ENCODE data around the gene SPON1.
A peak's percentile ranks its signal among the peaks of the same experiment; 100 is the strongest.
"Not testable (repeated sequence)": the region's sequence is repeated elsewhere in the genome, so short reads cannot be mapped to it uniquely, and the experiment has no call there.

Gene SPON1

DNA sequence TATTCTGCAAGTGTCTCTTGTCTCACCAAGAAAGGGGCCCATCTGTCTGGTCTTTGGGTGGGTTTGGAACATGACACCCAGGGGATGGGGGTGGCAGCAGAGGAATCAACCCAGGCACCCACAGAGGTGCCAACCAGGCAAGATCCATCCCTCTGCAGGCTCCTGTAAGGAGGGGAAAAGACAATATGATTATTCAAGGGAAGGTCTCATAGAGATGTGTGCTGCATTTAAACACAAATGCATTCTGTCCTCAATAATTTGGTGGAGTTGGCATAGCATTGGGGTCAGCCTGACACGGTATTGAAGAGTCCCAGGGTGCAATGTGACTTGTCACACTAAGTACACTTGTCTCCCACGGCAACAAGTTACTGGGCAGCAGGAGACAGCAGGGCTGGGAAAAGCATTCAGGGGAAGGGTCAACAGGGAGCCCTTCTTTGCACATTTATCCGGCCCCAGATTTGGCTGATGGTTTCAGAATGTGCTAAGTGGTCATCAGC, 33.1 kb upstream of the SPON1 start:
- Histone ChIP-seq H3K4me1 (ENCODE audit: insufficient read depth, low read length, poor library complexity, severe bottlenecking) (peaks cover 41% of the 10 kb centered on the region), H3K9ac (ENCODE audit: low read depth, low read length, poor library complexity, severe bottlenecking) (no peak overlapping the region), H3K36me3 (ENCODE audit: insufficient read depth, low read length) (no peaks in the 10 kb centered on the region), H3K4me3 (ENCODE audit: low read length, poor library complexity, severe bottlenecking) (no peak overlapping the region), H3K4me2 (ENCODE audit: low read depth, low read length, poor library complexity, severe bottlenecking) (peak overlapping the region; percentile 44), H3K79me2 (ENCODE audit: insufficient read depth, low read length) (no peaks in the 10 kb centered on the region), H3K9me2 (replicated peaks; ENCODE audit: low read depth, low read length) (no peaks in the 10 kb centered on the region), H3F3A (ENCODE audit: low read depth) (peaks cover 2% of the 10 kb centered on the region; the same call in 1 of the 2 replicates), H2AFZ (ENCODE audit: low read length) (no peak overlapping the region), H3K27me3 (ENCODE audit: insufficient read depth, low read length, poor library complexity, severe bottlenecking) (no peaks in the 10 kb centered on the region), H4K20me1 (ENCODE audit: insufficient read depth, low read length, poor library complexity, severe bottlenecking) (no peaks in the 10 kb centered on the region), H3K9me3 (ENCODE audit: insufficient read depth, low read depth, low read length) (no peaks in the 10 kb centered on the region)
- TF ChIP-seq, protein P1, sequence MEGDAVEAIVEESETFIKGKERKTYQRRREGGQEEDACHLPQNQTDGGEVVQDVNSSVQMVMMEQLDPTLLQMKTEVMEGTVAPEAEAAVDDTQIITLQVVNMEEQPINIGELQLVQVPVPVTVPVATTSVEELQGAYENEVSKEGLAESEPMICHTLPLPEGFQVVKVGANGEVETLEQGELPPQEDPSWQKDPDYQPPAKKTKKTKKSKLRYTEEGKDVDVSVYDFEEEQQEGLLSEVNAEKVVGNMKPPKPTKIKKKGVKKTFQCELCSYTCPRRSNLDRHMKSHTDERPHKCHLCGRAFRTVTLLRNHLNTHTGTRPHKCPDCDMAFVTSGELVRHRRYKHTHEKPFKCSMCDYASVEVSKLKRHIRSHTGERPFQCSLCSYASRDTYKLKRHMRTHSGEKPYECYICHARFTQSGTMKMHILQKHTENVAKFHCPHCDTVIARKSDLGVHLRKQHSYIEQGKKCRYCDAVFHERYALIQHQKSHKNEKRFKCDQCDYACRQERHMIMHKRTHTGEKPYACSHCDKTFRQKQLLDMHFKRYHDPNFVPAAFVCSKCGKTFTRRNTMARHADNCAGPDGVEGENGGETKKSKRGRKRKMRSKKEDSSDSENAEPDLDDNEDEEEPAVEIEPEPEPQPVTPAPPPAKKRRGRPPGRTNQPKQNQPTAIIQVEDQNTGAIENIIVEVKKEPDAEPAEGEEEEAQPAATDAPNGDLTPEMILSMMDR (conservative IDR thresholded peaks at IDR 0.05; ENCODE audit: low read length): no peak
- no peak for TF ChIP-seq EZH2phosphoT487 (IDR thresholded peaks at IDR 0.05; ENCODE audit: borderline replicate concordance)

DNA sequence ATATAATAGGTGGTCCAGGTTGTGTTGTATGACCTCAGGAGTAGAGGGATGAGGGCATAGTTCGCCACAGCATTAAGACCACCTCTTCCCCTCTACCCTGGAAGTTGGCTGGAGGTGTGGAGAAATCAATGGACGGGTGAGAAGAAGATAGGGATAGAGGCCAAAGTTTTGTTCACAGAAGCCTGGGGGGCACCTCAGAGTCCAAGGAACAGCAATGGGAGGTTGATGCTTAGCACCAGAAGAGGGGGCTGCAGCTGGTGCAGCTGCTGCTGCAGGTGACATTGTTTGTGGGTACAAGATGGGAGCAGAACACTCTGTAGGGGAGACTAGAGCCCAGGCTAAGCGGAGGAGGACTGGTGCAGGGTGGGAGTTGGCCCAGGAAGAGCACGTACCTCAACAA, 31.2 kb upstream of the SPON1 start:
- Histone ChIP-seq H3K9me3 (ENCODE audit: insufficient read depth, low read depth, low read length) (no peaks in the 10 kb centered on the region), H2AFZ (ENCODE audit: low read length) (peak overlapping the region; percentile 62; the same call in 1 of the 2 replicates), H4K20me1 (ENCODE audit: insufficient read depth, low read length, poor library complexity, severe bottlenecking) (no peaks in the 10 kb centered on the region)

DNA sequence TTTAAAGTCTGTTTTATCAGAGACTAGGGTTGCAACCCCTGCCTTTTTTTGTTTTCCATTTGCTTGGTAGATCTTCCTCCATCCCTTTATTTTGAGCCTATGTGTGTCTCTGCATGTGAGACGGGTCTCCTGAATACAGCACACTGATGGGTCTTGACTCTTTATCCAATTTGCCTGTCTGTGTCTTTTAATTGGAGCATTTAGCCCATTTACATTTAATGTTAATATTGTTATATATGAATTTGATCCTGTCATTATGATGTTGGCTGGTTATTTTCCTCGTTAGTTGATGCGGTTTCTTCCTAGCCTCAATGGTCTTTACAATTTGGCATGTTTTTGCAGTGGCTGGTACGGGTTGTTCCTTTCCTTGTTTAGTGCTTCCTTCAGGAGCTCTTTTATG, 25.4 kb upstream of the SPON1 start:
- not testable (repeated sequence) for H3K27me3 ChIP-seq (ENCODE audit: insufficient read depth, low read length, poor library complexity, severe bottlenecking); H3K36me3 ChIP-seq (ENCODE audit: insufficient read depth, low read length); H3F3A ChIP-seq (ENCODE audit: low read depth); H4K20me1 ChIP-seq (ENCODE audit: insufficient read depth, low read length, poor library complexity, severe bottlenecking); H3K79me2 ChIP-seq (ENCODE audit: insufficient read depth, low read length); H3K9ac ChIP-seq (ENCODE audit: low read depth, low read length, poor library complexity, severe bottlenecking); H3K4me3 ChIP-seq (ENCODE audit: low read length, poor library complexity, severe bottlenecking); H3K9me2 ChIP-seq (replicated peaks; ENCODE audit: low read depth, low read length); H2AFZ ChIP-seq (ENCODE audit: low read length); H3K4me2 ChIP-seq (ENCODE audit: low read depth, low read length, poor library complexity, severe bottlenecking); H3K9me3 ChIP-seq (ENCODE audit: insufficient read depth, low read depth, low read length)
- H3K4me1 ChIP-seq (ENCODE audit: insufficient read depth, low read length, poor library complexity, severe bottlenecking): peaks cover 11% of the 10 kb centered on the region

More for the DNA sequence above, 31.2 kb upstream of the SPON1 start:
- Histone ChIP-seq H3K27me3 (ENCODE audit: insufficient read depth, low read length, poor library complexity, severe bottlenecking) (no peaks in the 10 kb centered on the region), H3K9ac (ENCODE audit: low read depth, low read length, poor library complexity, severe bottlenecking) (no peak overlapping the region), H3K4me3 (ENCODE audit: low read length, poor library complexity, severe bottlenecking) (no peak overlapping the region), H3K4me2 (ENCODE audit: low read depth, low read length, poor library complexity, severe bottlenecking) (no peak overlapping the region), H3K4me1 (ENCODE audit: insufficient read depth, low read length, poor library complexity, severe bottlenecking) (peaks cover 25% of the 10 kb centered on the region), H3F3A (ENCODE audit: low read depth) (no peaks in the 10 kb centered on the region), H3K36me3 (ENCODE audit: insufficient read depth, low read length) (no peaks in the 10 kb centered on the region), H3K9me2 (replicated peaks; ENCODE audit: low read depth, low read length) (no peaks in the 10 kb centered on the region), H3K79me2 (ENCODE audit: insufficient read depth, low read length) (no peaks in the 10 kb centered on the region)
- TF ChIP-seq, protein P1 (conservative IDR thresholded peaks at IDR 0.05; ENCODE audit: low read length): no peak; the same call in 1 of the 2 replicates
- TF ChIP-seq EZH2phosphoT487 (IDR thresholded peaks at IDR 0.05; ENCODE audit: borderline replicate concordance): no peak

DNA sequence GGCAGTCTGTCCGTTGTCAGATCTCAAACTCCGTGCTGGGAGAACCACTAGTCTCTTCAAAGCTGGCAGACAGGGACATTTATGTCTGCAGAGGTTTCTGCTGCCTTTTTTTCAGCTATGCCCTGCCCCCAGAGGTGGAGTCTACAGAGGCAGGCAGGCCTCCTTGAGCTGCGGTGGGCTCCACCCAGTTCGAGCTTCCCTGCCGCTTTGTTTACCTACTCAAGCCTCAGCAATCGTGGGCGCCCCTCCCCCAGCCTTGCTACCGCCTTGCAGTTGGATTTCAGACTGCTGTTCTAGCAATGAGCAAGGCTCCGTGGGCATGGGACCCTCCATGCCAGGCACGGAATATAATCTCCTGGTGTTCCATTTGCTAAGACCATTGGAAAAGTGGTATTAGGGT, 23.7 kb upstream of the SPON1 start:
- H3K27me3 ChIP-seq (ENCODE audit: insufficient read depth, low read length, poor library complexity, severe bottlenecking); H2AFZ ChIP-seq (ENCODE audit: low read length); H3K36me3 ChIP-seq (ENCODE audit: insufficient read depth, low read length); H3K9me2 ChIP-seq (replicated peaks; ENCODE audit: low read depth, low read length); H4K20me1 ChIP-seq (ENCODE audit: insufficient read depth, low read length, poor library complexity, severe bottlenecking); H3K9ac ChIP-seq (ENCODE audit: low read depth, low read length, poor library complexity, severe bottlenecking); H3K4me2 ChIP-seq (ENCODE audit: low read depth, low read length, poor library complexity, severe bottlenecking); H3K9me3 ChIP-seq (ENCODE audit: insufficient read depth, low read depth, low read length); H3K79me2 ChIP-seq (ENCODE audit: insufficient read depth, low read length); H3K4me3 ChIP-seq (ENCODE audit: low read length, poor library complexity, severe bottlenecking); H3F3A ChIP-seq (ENCODE audit: low read depth): not testable (repeated sequence)
- H3K4me1 ChIP-seq (ENCODE audit: insufficient read depth, low read length, poor library complexity, severe bottlenecking): peaks cover 11% of the 10 kb centered on the region

Measured in Loucy (cell line).